ENCODE results near the gene FBXW7.

FBXW7 gene

GRCh38 chr4:152462047-152462446, 73.8 kb downstream of the FBXW7 start:
- no peaks in the 10 kb centered on the region for H3K9me3 ChIP-seq (ENCODE audit: control insufficient read depth, insufficient read depth, low read length)
- no peaks in the 10 kb centered on the region for H3K27me3 ChIP-seq (ENCODE audit: control insufficient read depth, insufficient read depth, low read length)
- no peaks in the 10 kb centered on the region for H3K4me1 ChIP-seq (ENCODE audit: control insufficient read depth, insufficient read depth, low read length)
- no peak overlapping the region for H3K9ac ChIP-seq (ENCODE audit: low read depth, low read length)
- H3K4me3 ChIP-seq (ENCODE audit: low read depth, low read length), result no peak overlapping the region
- no peaks in the 10 kb centered on the region for H3K36me3 ChIP-seq (ENCODE audit: control insufficient read depth, insufficient read depth, low read length)

- H3K9me3 ChIP-seq (ENCODE audit: control insufficient read depth, insufficient read depth, low read length), result no peaks in the 10 kb centered on the region
- no peak overlapping the region for H3K9ac ChIP-seq (ENCODE audit: low read depth, low read length)
- H3K4me1 ChIP-seq (ENCODE audit: control insufficient read depth, insufficient read depth, low read length), result no peaks in the 10 kb centered on the region
- no peak overlapping the region for H3K4me3 ChIP-seq (ENCODE audit: low read depth, low read length)
- no peaks in the 10 kb centered on the region for H3K27me3 ChIP-seq (ENCODE audit: control insufficient read depth, insufficient read depth, low read length)
- no peaks in the 10 kb centered on the region for H3K36me3 ChIP-seq (ENCODE audit: control insufficient read depth, insufficient read depth, low read length)
Observed at GRCh38 chr4:152460488-152460887, 75.4 kb downstream of the FBXW7 start.

- H3K9ac ChIP-seq (ENCODE audit: low read depth, low read length), result no peak overlapping the region
- no peaks in the 10 kb centered on the region for H3K27me3 ChIP-seq (ENCODE audit: control insufficient read depth, insufficient read depth, low read length)
Observed at GRCh38 chr4:152459326-152459725, 76.6 kb downstream of the FBXW7 start.

GRCh38 chr4:152458801-152459302, 77.0 kb downstream of the FBXW7 start:
- Histone ChIP-seq H3K27me3 (ENCODE audit: control insufficient read depth, insufficient read depth, low read length) (no peaks in the 10 kb centered on the region), H3K4me3 (ENCODE audit: low read depth, low read length) (no peak overlapping the region), H3K4me1 (ENCODE audit: control insufficient read depth, insufficient read depth, low read length) (no peaks in the 10 kb centered on the region), H3K9me3 (ENCODE audit: control insufficient read depth, insufficient read depth, low read length) (no peaks in the 10 kb centered on the region), H3K36me3 (ENCODE audit: control insufficient read depth, insufficient read depth, low read length) (no peaks in the 10 kb centered on the region), H3K9ac (ENCODE audit: low read depth, low read length) (no peak overlapping the region)

More at GRCh38 chr4:152459326-152459725, 76.6 kb downstream of the FBXW7 start:
- Histone ChIP-seq H3K36me3 (ENCODE audit: control insufficient read depth, insufficient read depth, low read length) (no peaks in the 10 kb centered on the region), H3K9me3 (ENCODE audit: control insufficient read depth, insufficient read depth, low read length) (no peaks in the 10 kb centered on the region), H3K4me1 (ENCODE audit: control insufficient read depth, insufficient read depth, low read length) (no peaks in the 10 kb centered on the region), H3K4me3 (ENCODE audit: low read depth, low read length) (no peak overlapping the region)

- no peaks in the 10 kb centered on the region for H3K9me3 ChIP-seq (ENCODE audit: control insufficient read depth, insufficient read depth, low read length)
- H3K4me3 ChIP-seq (ENCODE audit: low read depth, low read length), result no peak overlapping the region
- H3K9ac ChIP-seq (ENCODE audit: low read depth, low read length), result no peak overlapping the region
- no peaks in the 10 kb centered on the region for H3K36me3 ChIP-seq (ENCODE audit: control insufficient read depth, insufficient read depth, low read length)
- H3K4me1 ChIP-seq (ENCODE audit: control insufficient read depth, insufficient read depth, low read length), result no peaks in the 10 kb centered on the region
- H3K27me3 ChIP-seq (ENCODE audit: control insufficient read depth, insufficient read depth, low read length), result no peaks in the 10 kb centered on the region
Observed at GRCh38 chr4:152456609-152457008, 79.3 kb downstream of the FBXW7 start.

GRCh38 chr4:152455311-152455710, 80.6 kb downstream of the FBXW7 start:
- no peaks in the 10 kb centered on the region for H3K27me3 ChIP-seq (ENCODE audit: control insufficient read depth, insufficient read depth, low read length)
- H3K36me3 ChIP-seq (ENCODE audit: control insufficient read depth, insufficient read depth, low read length), result no peaks in the 10 kb centered on the region
- no peak overlapping the region for H3K4me3 ChIP-seq (ENCODE audit: low read depth, low read length)
- no peaks in the 10 kb centered on the region for H3K9me3 ChIP-seq (ENCODE audit: control insufficient read depth, insufficient read depth, low read length)
- H3K9ac ChIP-seq (ENCODE audit: low read depth, low read length), result no peak overlapping the region
- H3K4me1 ChIP-seq (ENCODE audit: control insufficient read depth, insufficient read depth, low read length), result no peaks in the 10 kb centered on the region

- Histone ChIP-seq H3K36me3 (ENCODE audit: control insufficient read depth, insufficient read depth, low read length) (no peaks in the 10 kb centered on the region), H3K9ac (ENCODE audit: low read depth, low read length) (no peak overlapping the region), H3K4me3 (ENCODE audit: low read depth, low read length) (no peak overlapping the region), H3K27me3 (ENCODE audit: control insufficient read depth, insufficient read depth, low read length) (no peaks in the 10 kb centered on the region), H3K9me3 (ENCODE audit: control insufficient read depth, insufficient read depth, low read length) (no peaks in the 10 kb centered on the region), H3K4me1 (ENCODE audit: control insufficient read depth, insufficient read depth, low read length) (no peaks in the 10 kb centered on the region)
Observed at GRCh38 chr4:152454398-152455011, 81.4 kb downstream of the FBXW7 start.

- H3K4me3 ChIP-seq (ENCODE audit: low read depth, low read length), result no peak overlapping the region
- H3K4me1 ChIP-seq (ENCODE audit: control insufficient read depth, insufficient read depth, low read length), result no peaks in the 10 kb centered on the region
- no peaks in the 10 kb centered on the region for H3K27me3 ChIP-seq (ENCODE audit: control insufficient read depth, insufficient read depth, low read length)
- H3K9ac ChIP-seq (ENCODE audit: low read depth, low read length), result no peak overlapping the region
- H3K36me3 ChIP-seq (ENCODE audit: control insufficient read depth, insufficient read depth, low read length), result no peaks in the 10 kb centered on the region
- H3K9me3 ChIP-seq (ENCODE audit: control insufficient read depth, insufficient read depth, low read length), result no peaks in the 10 kb centered on the region
Observed at GRCh38 chr4:152451496-152451895, 84.4 kb downstream of the FBXW7 start.

GRCh38 chr4:152448854-152449253, 87.0 kb downstream of the FBXW7 start:
- Histone ChIP-seq H3K4me3 (ENCODE audit: low read depth, low read length) (no peak overlapping the region), H3K9ac (ENCODE audit: low read depth, low read length) (no peak overlapping the region), H3K4me1 (ENCODE audit: control insufficient read depth, insufficient read depth, low read length) (no peaks in the 10 kb centered on the region), H3K36me3 (ENCODE audit: control insufficient read depth, insufficient read depth, low read length) (no peaks in the 10 kb centered on the region), H3K9me3 (ENCODE audit: control insufficient read depth, insufficient read depth, low read length) (no peaks in the 10 kb centered on the region), H3K27me3 (ENCODE audit: control insufficient read depth, insufficient read depth, low read length) (no peaks in the 10 kb centered on the region)

GRCh38 chr4:152448038-152448707, 87.7 kb downstream of the FBXW7 start:
- Histone ChIP-seq H3K9me3 (ENCODE audit: control insufficient read depth, insufficient read depth, low read length) (no peaks in the 10 kb centered on the region), H3K4me1 (ENCODE audit: control insufficient read depth, insufficient read depth, low read length) (no peaks in the 10 kb centered on the region), H3K27me3 (ENCODE audit: control insufficient read depth, insufficient read depth, low read length) (no peaks in the 10 kb centered on the region), H3K36me3 (ENCODE audit: control insufficient read depth, insufficient read depth, low read length) (no peaks in the 10 kb centered on the region), H3K4me3 (ENCODE audit: low read depth, low read length) (no peak overlapping the region), H3K9ac (ENCODE audit: low read depth, low read length) (no peak overlapping the region)

- Histone ChIP-seq H3K36me3 (ENCODE audit: control insufficient read depth, insufficient read depth, low read length) (no peaks in the 10 kb centered on the region), H3K9ac (ENCODE audit: low read depth, low read length) (no peak overlapping the region), H3K27me3 (ENCODE audit: control insufficient read depth, insufficient read depth, low read length) (no peaks in the 10 kb centered on the region), H3K9me3 (ENCODE audit: control insufficient read depth, insufficient read depth, low read length) (no peaks in the 10 kb centered on the region), H3K4me1 (ENCODE audit: control insufficient read depth, insufficient read depth, low read length) (no peaks in the 10 kb centered on the region), H3K4me3 (ENCODE audit: low read depth, low read length) (no peak overlapping the region)
Observed at GRCh38 chr4:152443859-152444258, 92.0 kb downstream of the FBXW7 start.

- Histone ChIP-seq H3K9me3 (ENCODE audit: control insufficient read depth, insufficient read depth, low read length) (no peaks in the 10 kb centered on the region), H3K36me3 (ENCODE audit: control insufficient read depth, insufficient read depth, low read length) (no peaks in the 10 kb centered on the region), H3K4me1 (ENCODE audit: control insufficient read depth, insufficient read depth, low read length) (no peaks in the 10 kb centered on the region), H3K9ac (ENCODE audit: low read depth, low read length) (no peak overlapping the region), H3K4me3 (ENCODE audit: low read depth, low read length) (no peak overlapping the region), H3K27me3 (ENCODE audit: control insufficient read depth, insufficient read depth, low read length) (no peaks in the 10 kb centered on the region)
Observed at GRCh38 chr4:152437561-152437960, 98.3 kb downstream of the FBXW7 start.
